HepG2 (cell line): Measurements from ENCODE around the gene USP38. TPM values are rescaled to one million over a fixed set of nuclear protein-coding genes. Genes with fewer than 3 reads are reported as not detected.

Experiments used
- ATAC-seq: fragments of 200-7000 bp; cut with Tn5 transposase; 3 replicates; pipeline ENCODE4 v1.9.1; 2020; ENCODE audit warnings: mild to moderate bottlenecking, moderate library complexity
- BruUV-seq: library from RNA; stranded (reverse); fragments of 400-500 nt; replicated peaks from 2 replicates; lab custom pipeline; 2021; lab: Mats Ljungman, UMichigan
- CTCF ChIA-PET: fragments of 300-600 bp; formaldehyde crosslinking; extraction: SDS; loops from one replicate; lab custom pipeline; 2021; ENCODE audit warnings: low total read pairs, inconsistent platforms, low intra/inter-chr PET ratio; lab: Yijun Ruan, JAX
- POLR2A ChIA-PET: fragments of 350-600 bp; sonication (Branson Sonifier 250); formaldehyde crosslinking; loops from one replicate; lab custom pipeline; 2020; ENCODE audit warnings: antibody characterized with exemption, inconsistent platforms; lab: Yijun Ruan, JAX
- DNase-seq: peaks from one replicate; pipeline ENCODE4 v3.0.0-alpha.2; 2015; ENCODE audit warnings: low spot score
- FAIRE-seq: peaks from 3 replicates; lab custom pipeline; 2011; peaks lifted over from hg19 to GRCh38; lab: Jason Lieb, UNC
- H2AFZ ChIP-seq: one replicate; pipeline ENCODE4 v1.6.1; 2011; ENCODE audit warnings: low read length, inconsistent platforms
- H3K27ac ChIP-seq: fragments of 300-600 bp; 3 replicates; pipeline ENCODE4 v1.8.0; 2011; ENCODE audit warnings: mixed run types, mild to moderate bottlenecking, mixed read lengths, low read length, inconsistent platforms; ENCODE audit not compliant: insufficient read depth; ENCODE audit errors: extremely low read length
- H3K27me3 ChIP-seq, 2 experiments: fragments of 200-600 bp in 1 of 2; 2 replicates in 1 of 2; 3 replicates in 1 of 2; pipeline versions ENCODE4 v1.6.0 to v1.8.0; 2011; ENCODE audit warnings: low read length in 2 of 2, mild to moderate bottlenecking in 2 of 2, moderate library complexity in 2 of 2, inconsistent platforms in 1 of 2; ENCODE audit not compliant: insufficient read depth in 2 of 2, control insufficient read depth in 1 of 2
- H3K36me3 ChIP-seq, 2 experiments: fragments of 200-600 bp in 1 of 2; replicated peaks in 1 of 2; 2 replicates in 1 of 2; 3 replicates in 1 of 2; pipeline versions ENCODE4 v1.5.1 to v1.8.0; 2011; ENCODE audit warnings: low read length in 2 of 2, inconsistent platforms in 1 of 2; ENCODE audit not compliant: insufficient read depth in 2 of 2, control insufficient read depth in 1 of 2
- H3K4me1 ChIP-seq: 2 replicates; pipeline ENCODE4 v1.5.1; 2012; ENCODE audit warnings: low read length, inconsistent platforms; ENCODE audit not compliant: insufficient read depth
- H3K4me2 ChIP-seq: 2 replicates; pipeline ENCODE4 v1.6.0; 2011; ENCODE audit warnings: low read depth, low read length, inconsistent platforms
- H3K4me3 ChIP-seq, 3 experiments: fragments of 200-600 bp in 1 of 3; sonication (generic), shearing (Covaris generic) in 1 of 3; replicated peaks in 1 of 3; 2 replicates each; pipeline ENCODE4 v1.5.1; 2011 to 2016; ENCODE audit warnings: low read length in 3 of 3, inconsistent platforms in 2 of 3, low read depth in 2 of 3, mild to moderate bottlenecking in 2 of 3, control low read depth in 1 of 3, mixed read lengths in 1 of 3; ENCODE audit not compliant: insufficient read depth in 1 of 3
- H3K79me2 ChIP-seq: one replicate; pipeline ENCODE4 v1.6.1; 2011; ENCODE audit warnings: low read length, inconsistent platforms; ENCODE audit not compliant: insufficient read depth
- H3K9ac ChIP-seq: 2 replicates; pipeline ENCODE4 v1.6.0; 2011; ENCODE audit warnings: mild to moderate bottlenecking, low read depth, low read length, inconsistent platforms; ENCODE audit not compliant: insufficient read depth
- H3K9me3 ChIP-seq: 2 replicates; pipeline ENCODE4 v1.5.1; 2012; ENCODE audit warnings: mild to moderate bottlenecking, low read length
- H4K20me1 ChIP-seq: 2 replicates; pipeline ENCODE4 v1.6.0; 2011; ENCODE audit warnings: inconsistent platforms, mild to moderate bottlenecking, low read length, moderate library complexity; ENCODE audit not compliant: insufficient read depth
- CC2D1A ChIP-seq: sonication (generic); formaldehyde crosslinking; IDR thresholded peaks from 2 replicates; pipeline ENCODE4 v1.8.1; 2023; ENCODE audit warnings: mild to moderate bottlenecking, missing genetic modification reagents
- FOXK1 ChIP-seq: sonication (generic); formaldehyde crosslinking; IDR thresholded peaks from 2 replicates; pipeline ENCODE4 v1.4.0; 2020; ENCODE audit warnings: low read depth, missing genetic modification reagents, borderline replicate concordance
- GTF2F1 ChIP-seq: fragments of 150-350 bp; IDR thresholded peaks from 2 replicates; pipeline ENCODE4 v1.6.1; 2014; ENCODE audit warnings: low read length
- HDAC1 ChIP-seq: sonication (generic); formaldehyde crosslinking; IDR thresholded peaks from 2 replicates; pipeline ENCODE4 v1.5.1; 2020; ENCODE audit warnings: mild to moderate bottlenecking, missing genetic modification reagents
- NCOA2 ChIP-seq: sonication (generic); formaldehyde crosslinking; IDR thresholded peaks from 2 replicates; pipeline ENCODE4 v1.8.0; 2022; ENCODE audit warnings: inconsistent platforms
- RFX5 ChIP-seq: IDR thresholded peaks from 2 replicates; pipeline ENCODE4 v1.6.1; 2011; ENCODE audit warnings: low read depth, low read length, improper control_type of control experiment
- SIN3B ChIP-seq: fragments of 150-350 bp; IDR thresholded peaks from 2 replicates; pipeline ENCODE4 v1.6.1; 2014; ENCODE audit warnings: low read length
- SMARCE1 ChIP-seq: fragments of 450-650 bp; IDR thresholded peaks from 2 replicates; pipeline ENCODE4 v1.6.1; 2017; ENCODE audit warnings: borderline replicate concordance
- SSRP1 ChIP-seq: IDR thresholded peaks from 2 replicates; pipeline ENCODE4 v1.6.1; 2016; ENCODE audit warnings: control low read depth
- TMF1 ChIP-seq: sonication (generic); formaldehyde crosslinking; IDR thresholded peaks from 2 replicates; pipeline ENCODE4 v1.8.1; 2022; ENCODE audit warnings: low read depth, missing genetic modification reagents
- ZNF260 ChIP-seq: sonication (generic); formaldehyde crosslinking; IDR thresholded peaks from 2 replicates; pipeline ENCODE4 v1.4.0; 2020; ENCODE audit warnings: missing genetic modification reagents, low read depth, mild to moderate bottlenecking, borderline replicate concordance
- ZNF619 ChIP-seq: sonication (generic); formaldehyde crosslinking; IDR thresholded peaks from 2 replicates; pipeline ENCODE4 v1.4.0; 2020; ENCODE audit warnings: mild to moderate bottlenecking, missing genetic modification reagents
- ZNF678 ChIP-seq: sonication (generic); formaldehyde crosslinking; IDR thresholded peaks from 2 replicates; pipeline ENCODE4 v1.4.0; 2020; ENCODE audit warnings: mild to moderate bottlenecking, missing genetic modification reagents
- ZNF850 ChIP-seq: sonication (generic); formaldehyde crosslinking; conservative IDR thresholded peaks from 2 replicates; pipeline ENCODE4 v1.9.0; 2021; ENCODE audit warnings: mild to moderate bottlenecking, missing genetic modification reagents
- WGBS: methylation state at CpG from one replicate; pipeline ENCODE4 v1.1.6; 2017; ENCODE audit warnings: low lambda C conversion rate; 5-methylcytosine and 5-hydroxymethylcytosine counted together
- in situ Hi-C: cut with HindIII; loops from 2 replicates; pipeline ENCODE4 v1.10.0; 2017; ENCODE audit warnings: low pct_unique_long_range_greater_than_20kb; ENCODE audit not compliant: extremely low pct_ligation_motif_present
- intact Hi-C: fragments of 100-400 bp; cut with micrococcal nuclease; formaldehyde crosslinking; loops from one replicate; pipeline ENCODE4 v1.10.0; 2022; ENCODE audit not compliant: unreplicated experiment
- polyA plus RNA-seq, 8 experiments: library from polyadenylated mRNA; depleted of rRNA in 3 of 8; stranded (reverse) in 7 of 8; unstranded in 1 of 8; fragments of >200 nt; fragmentation: Illumina TruSeq in 4 of 8; extraction: Trizol in 4 of 8; gene quantifications; 2 replicates each; pipeline versions ENCODE4 v1.2.1 to v1.2.3, GENCODE V29; 2011 to 2016; ENCODE audit warnings: low read depth in 4 of 8, missing spikeins in 1 of 8, mixed read lengths in 1 of 8; ENCODE audit not compliant: insufficient read depth in 1 of 8
- total RNA-seq, 5 experiments: library from RNA; depleted of rRNA; stranded (reverse); fragments of >200 nt; fragmentation: Illumina TruSeq; extraction: Trizol; gene quantifications; 2 replicates each; pipeline ENCODE4 v1.2.3, GENCODE V29; 2016; ENCODE audit warnings: low read depth in 1 of 5
- TF ChIP-seq, protein P1 (sequence below): sonication (generic); formaldehyde crosslinking; IDR thresholded peaks from 2 replicates; pipeline ENCODE4 v1.4.0; 2020; ENCODE audit warnings: missing genetic modification reagents
- TF ChIP-seq, protein P2 (sequence below): sonication (generic); formaldehyde crosslinking; IDR thresholded peaks from 2 replicates; pipeline ENCODE4 v1.5.0; 2020; ENCODE audit warnings: mild to moderate bottlenecking, missing genetic modification reagents

The USP38 gene
- total and polyA plus RNA-seq, 2 of the 13 experiments (the other 11 are each of a cell fraction or from before 2014, with no cell fraction given), result 4.5 to 11.8 TPM

GRCh38 chr4:143184503-143185252 lies at the start of gene USP38 (continued):
- TF ChIP-seq ZNF850 (CRISPR knock-in tag), result 0 out of 2 replicates have a peak, but pooled peaks have one; percentile 75
- peak; percentile 77 for TF ChIP-seq HDAC1
- TF ChIP-seq SIN3B, result no peak
- TF ChIP-seq ZNF619 (CRISPR knock-in tag), result no peak

GRCh38 chr4:143135358-143135757 lies 49.4 kb upstream of the USP38 start:
- Histone ChIP-seq H3K36me3 (no peaks in the 10 kb centered on the region), H3K27ac (no peak overlapping the region), H3K4me3 (no peak overlapping the region), H3K9ac (no peak overlapping the region), H3K79me2 (no peaks in the 10 kb centered on the region), H3K27me3 (no peaks in the 10 kb centered on the region), H4K20me1 (no peaks in the 10 kb centered on the region), H2AFZ (no peak overlapping the region), H3K9me3 (no peaks in the 10 kb centered on the region), H3K4me1 (no peaks in the 10 kb centered on the region), H3K4me2 (no peak overlapping the region)
- POLR2A ChIA-PET, result no interaction called here
- ATAC-seq (no peak), FAIRE-seq (no peak), DNase-seq (no peak)
- no peak for TF ChIP-seq SMARCE1
- TF ChIP-seq, protein P1, sequence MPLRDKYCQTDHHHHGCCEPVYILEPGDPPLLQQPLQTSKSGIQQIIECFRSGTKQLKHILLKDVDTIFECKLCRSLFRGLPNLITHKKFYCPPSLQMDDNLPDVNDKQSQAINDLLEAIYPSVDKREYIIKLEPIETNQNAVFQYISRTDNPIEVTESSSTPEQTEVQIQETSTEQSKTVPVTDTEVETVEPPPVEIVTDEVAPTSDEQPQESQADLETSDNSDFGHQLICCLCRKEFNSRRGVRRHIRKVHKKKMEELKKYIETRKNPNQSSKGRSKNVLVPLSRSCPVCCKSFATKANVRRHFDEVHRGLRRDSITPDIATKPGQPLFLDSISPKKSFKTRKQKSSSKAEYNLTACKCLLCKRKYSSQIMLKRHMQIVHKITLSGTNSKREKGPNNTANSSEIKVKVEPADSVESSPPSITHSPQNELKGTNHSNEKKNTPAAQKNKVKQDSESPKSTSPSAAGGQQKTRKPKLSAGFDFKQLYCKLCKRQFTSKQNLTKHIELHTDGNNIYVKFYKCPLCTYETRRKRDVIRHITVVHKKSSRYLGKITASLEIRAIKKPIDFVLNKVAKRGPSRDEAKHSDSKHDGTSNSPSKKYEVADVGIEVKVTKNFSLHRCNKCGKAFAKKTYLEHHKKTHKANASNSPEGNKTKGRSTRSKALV, result no peak
- no peak for TF ChIP-seq ZNF260 (CRISPR knock-in tag)
- no peak for TF ChIP-seq FOXK1
- no peak for TF ChIP-seq NCOA2 (CRISPR knock-in tag)
- TF ChIP-seq TMF1, result no peak
- TF ChIP-seq SSRP1 (CRISPR knock-in tag), result no peak
- TF ChIP-seq CC2D1A (CRISPR knock-in tag), result no peak
- no peak for TF ChIP-seq ZNF678
- TF ChIP-seq GTF2F1, result no peak
- TF ChIP-seq RFX5, result no peak
- TF ChIP-seq, protein P2, sequence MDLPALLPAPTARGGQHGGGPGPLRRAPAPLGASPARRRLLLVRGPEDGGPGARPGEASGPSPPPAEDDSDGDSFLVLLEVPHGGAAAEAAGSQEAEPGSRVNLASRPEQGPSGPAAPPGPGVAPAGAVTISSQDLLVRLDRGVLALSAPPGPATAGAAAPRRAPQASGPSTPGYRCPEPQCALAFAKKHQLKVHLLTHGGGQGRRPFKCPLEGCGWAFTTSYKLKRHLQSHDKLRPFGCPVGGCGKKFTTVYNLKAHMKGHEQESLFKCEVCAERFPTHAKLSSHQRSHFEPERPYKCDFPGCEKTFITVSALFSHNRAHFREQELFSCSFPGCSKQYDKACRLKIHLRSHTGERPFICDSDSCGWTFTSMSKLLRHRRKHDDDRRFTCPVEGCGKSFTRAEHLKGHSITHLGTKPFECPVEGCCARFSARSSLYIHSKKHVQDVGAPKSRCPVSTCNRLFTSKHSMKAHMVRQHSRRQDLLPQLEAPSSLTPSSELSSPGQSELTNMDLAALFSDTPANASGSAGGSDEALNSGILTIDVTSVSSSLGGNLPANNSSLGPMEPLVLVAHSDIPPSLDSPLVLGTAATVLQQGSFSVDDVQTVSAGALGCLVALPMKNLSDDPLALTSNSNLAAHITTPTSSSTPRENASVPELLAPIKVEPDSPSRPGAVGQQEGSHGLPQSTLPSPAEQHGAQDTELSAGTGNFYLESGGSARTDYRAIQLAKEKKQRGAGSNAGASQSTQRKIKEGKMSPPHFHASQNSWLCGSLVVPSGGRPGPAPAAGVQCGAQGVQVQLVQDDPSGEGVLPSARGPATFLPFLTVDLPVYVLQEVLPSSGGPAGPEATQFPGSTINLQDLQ (CRISPR knock-in tag), result no peak
- in situ Hi-C loops (no loop called here), intact Hi-C loops (no loop called here)
- WGBS, result 0% methylated on average over 4 of the region's 5 CpGs
- CTCF ChIA-PET, result no interaction called here
- no TSS peak for BruUV-seq
